Measurements from ENCODE around the gene PEMT. TPM values are rescaled to one million over a fixed set of nuclear protein-coding genes. Genes with fewer than 3 reads are reported as not detected.
A peak's percentile ranks its signal among the peaks of the same experiment; 100 is the strongest.

PEMT gene
- total RNA-seq, 1 experiment from 2014 or later, result 61.4 TPM

- DNase-seq (ENCODE audit: low read depth), result peak; percentile 81
These were observed 76.2 kb downstream of the PEMT start for GRCh38 chr17:17514993-17515933.

- no peak for DNase-seq (ENCODE audit: low read depth)
These were observed 77.0 kb downstream of the PEMT start for GRCh38 chr17:17514361-17514992.

DNA sequence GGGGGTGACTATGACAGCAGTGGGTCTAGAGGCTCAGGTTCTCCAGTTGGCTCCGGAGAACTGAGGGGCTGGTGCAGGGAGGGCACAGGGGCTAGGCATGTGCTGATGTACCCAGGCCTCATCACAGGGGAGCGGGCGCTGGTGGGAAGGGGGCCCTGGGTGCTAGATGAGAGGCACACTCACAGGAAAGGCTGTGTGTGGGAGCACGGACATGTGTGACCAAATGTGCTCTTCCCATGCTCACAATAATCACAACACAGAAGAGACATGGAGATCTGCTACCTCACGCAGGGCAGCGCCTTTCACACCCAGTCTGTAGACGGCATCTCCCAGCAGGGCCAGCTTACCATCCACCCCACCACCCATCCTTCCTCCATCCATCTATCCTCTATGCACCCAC lies 77.9 kb downstream of the PEMT start:
- DNase-seq (ENCODE audit: low read depth), result no peak

- no peak for DNase-seq (ENCODE audit: low read depth)
These were observed 78.6 kb downstream of the PEMT start for GRCh38 chr17:17512866-17513265.

- DNase-seq (ENCODE audit: low read depth), result peak; percentile 96
These were observed 79.3 kb downstream of the PEMT start for GRCh38 chr17:17511881-17512858.

DNA sequence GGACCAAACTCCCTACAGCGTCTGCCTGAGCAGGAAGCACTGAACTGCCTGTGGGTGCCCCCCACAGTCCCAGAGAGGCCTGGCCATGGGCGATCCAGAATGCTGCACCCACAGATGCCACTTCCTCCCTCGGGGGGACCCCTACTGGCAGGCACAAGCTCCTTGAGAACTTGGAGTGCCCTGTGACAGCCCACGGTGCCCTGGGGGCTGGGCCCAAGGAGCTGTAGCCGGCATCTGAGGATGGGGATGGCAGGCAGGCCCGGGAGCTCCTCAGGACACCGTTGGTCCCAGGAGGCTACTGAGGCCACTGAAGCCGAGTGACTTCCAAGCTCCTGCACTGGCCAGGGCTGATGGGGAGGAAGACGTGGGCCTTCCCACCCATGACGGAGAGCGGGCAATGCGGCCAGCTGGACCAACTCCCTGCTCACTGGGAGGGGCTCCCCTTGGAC lies 80.2 kb downstream of the PEMT start:
- DNase-seq (ENCODE audit: low read depth), result no peak

DNA sequence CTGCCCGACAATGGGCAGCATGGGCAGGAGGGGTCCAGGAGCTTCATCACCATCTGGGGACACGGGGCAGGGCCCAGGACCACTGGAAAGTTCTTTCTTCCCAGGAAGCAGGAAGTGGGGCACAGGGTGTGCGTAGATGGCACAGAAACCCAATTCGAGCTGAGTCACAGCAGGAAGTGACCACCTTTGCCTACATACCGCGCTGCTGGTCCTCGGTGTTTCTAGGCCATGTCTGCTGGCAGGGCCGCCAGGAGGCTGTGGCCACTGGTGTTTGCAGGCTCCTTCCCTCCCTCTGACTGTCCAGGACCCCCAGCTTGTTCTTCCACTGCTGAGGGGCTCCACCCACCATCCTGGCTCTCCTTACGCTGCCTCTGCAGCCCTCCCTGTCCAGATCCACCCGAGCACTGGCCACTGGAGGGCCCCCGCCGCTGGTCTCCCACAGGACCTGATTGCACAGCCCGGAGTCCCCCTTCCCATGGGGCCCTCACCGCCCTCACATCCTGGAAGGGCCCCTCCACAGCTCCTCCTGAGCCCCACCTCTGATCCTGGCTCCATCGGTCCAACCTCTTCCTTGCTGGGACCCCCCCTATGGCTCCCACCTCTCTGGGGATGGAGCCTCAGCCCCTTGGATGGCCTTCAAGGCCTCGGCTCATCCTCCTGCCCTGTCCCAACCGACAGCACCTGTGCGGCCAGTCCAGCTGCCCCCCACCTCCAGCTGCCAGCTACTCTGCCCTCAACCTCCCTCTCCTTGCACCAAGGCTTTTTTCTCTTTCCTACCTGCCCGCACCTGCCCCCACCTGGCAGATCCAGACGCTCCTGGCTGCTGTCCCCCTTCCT lies 80.8 kb downstream of the PEMT start:
- DNase-seq (ENCODE audit: low read depth), result peak; percentile 51

DNA sequence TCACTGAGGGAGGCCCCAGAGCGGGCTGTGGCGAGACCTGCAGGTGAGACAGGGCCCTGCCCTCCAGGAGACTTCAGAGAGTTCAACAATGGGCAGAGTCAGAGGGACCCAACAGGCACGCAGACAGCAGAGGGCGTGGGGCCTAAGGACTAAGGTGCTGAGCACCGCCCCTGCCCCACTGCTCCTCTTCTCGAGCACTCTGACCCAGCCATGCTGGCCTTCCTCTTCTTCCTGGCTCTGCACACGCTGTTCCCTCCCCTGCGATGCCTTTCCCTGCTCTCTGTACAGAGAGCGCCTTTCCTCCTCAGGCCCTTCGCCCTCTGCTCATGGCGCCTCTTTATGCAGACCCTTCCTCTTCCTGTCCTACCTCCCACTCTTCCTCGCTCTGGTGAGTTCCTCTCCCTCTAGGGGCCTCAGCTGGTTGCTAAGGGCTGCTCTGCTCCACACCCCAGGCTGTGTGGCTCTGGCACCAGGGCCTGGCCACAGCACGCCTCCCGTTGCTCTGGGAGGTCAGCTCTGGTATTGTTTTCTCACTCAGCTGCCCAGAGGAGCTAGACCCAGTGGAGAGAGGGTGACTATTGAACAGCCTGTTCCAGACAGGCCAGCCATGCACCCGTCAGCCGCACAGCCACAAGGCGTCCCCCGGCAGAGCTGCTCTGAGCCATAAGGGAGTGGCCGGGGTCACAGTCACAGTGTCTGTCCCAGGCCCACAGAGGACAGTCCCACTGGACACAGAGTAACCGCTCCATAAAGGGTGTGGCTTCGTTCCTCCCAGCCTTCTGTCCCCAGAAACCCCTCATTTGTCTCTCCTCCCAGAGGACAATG lies 81.7 kb downstream of the PEMT start:
- DNase-seq (ENCODE audit: low read depth), result no peak

- DNase-seq (ENCODE audit: low read depth), result no peak
These were observed 82.6 kb downstream of the PEMT start for GRCh38 chr17:17508646-17509591.

- no peak for DNase-seq (ENCODE audit: low read depth)
These were observed 83.4 kb downstream of the PEMT start for GRCh38 chr17:17508019-17508535.

GRCh38 chr17:17507465-17508011 lies 84.0 kb downstream of the PEMT start:
- DNase-seq (ENCODE audit: low read depth), result no peak

- DNase-seq (ENCODE audit: low read depth), result no peak
These were observed 84.5 kb downstream of the PEMT start for GRCh38 chr17:17506893-17507464.

DNA sequence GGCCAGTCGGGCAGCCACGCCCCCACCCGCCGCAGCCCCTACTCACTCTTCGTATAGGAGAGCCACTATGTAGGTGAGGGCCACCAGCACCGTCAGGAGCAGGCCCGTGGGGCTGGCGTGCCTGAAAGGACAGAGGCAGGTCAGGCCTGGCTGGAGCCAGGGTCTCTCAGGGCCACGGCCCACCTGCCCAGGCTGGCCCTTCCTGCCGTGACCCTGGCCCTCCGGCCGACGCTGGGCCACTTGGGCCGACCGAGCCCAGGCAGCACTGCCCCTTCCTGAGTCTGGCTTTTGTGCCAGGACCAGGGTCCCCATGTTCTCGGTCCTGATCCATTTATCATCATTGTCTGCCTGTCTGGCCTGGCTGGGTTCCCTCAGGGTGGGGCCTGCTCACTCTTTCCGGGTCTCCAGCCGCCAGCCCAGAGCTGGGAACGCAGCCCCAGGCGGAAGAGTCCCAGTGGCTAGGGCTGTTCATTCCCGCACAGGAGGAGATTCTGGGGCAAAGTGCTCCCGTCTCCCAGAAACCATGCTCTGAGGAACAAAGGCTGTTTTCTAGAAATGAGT lies 85.2 kb downstream of the PEMT start:
- no peak for DNase-seq (ENCODE audit: low read depth)

DNA sequence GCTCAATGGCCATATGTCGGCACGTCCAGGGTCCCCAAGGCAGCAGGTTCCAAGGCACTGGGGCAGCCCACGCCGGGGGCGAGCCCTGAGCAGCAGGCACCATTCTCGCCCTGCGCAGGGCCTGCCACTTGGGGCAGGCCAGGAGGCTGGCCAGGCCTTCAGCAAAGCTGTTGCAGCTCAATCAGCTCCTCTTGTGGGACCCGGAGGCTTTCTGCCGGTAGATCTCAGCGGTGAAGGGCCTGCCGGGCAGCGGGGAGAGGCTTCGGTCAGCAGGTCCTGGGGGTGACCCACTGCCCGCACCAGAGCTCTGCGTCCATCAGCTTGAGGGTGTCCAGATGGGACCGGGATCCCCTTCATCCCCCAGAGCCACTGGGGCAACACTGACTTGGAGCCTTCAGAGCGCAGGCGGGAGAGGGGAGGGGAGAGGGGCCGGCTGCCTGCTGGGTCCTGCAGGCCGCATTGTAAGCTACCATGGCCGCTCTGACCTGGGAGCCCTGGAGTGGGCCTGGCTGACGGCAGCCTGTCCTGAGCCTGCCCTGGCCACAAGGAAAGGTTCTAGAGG lies 85.8 kb downstream of the PEMT start:
- no peak for DNase-seq (ENCODE audit: low read depth)

- DNase-seq (ENCODE audit: low read depth), result no peak
These were observed 86.4 kb downstream of the PEMT start for GRCh38 chr17:17505151-17505550.

GRCh38 chr17:17504341-17505140 lies 87.0 kb downstream of the PEMT start:
- no peak for DNase-seq (ENCODE audit: low read depth)

Measured in Daoy (cell line).